Osteoblast (primary cell): ENCODE results near the gene C18orf63. TPM values are rescaled to one million over a fixed set of nuclear protein-coding genes. Genes with fewer than 3 reads are reported as not detected.

Experiments
- DNase-seq: peaks from one replicate; pipeline ENCODE4 v3.0.0; 2011; ENCODE audit warnings: low spot score, mixed read lengths; ENCODE audit not compliant: insufficient read length; ENCODE audit errors: missing footprints
- H2AFZ ChIP-seq: 2 replicates; pipeline ENCODE4 v1.6.0; 2011; ENCODE audit warnings: mild to moderate bottlenecking, low read length
- H3K27ac ChIP-seq: 2 replicates; pipeline ENCODE4 v1.5.1; 2011; ENCODE audit warnings: mild to moderate bottlenecking, low read depth, low read length, moderate library complexity
- H3K27me3 ChIP-seq: 2 replicates; pipeline ENCODE4 v1.6.0; 2012; ENCODE audit warnings: mild to moderate bottlenecking, control low read depth, inconsistent platforms, low read length, moderate library complexity; ENCODE audit not compliant: insufficient read depth
- H3K36me3 ChIP-seq: 2 replicates; pipeline ENCODE4 v1.5.1; 2011; ENCODE audit warnings: mild to moderate bottlenecking, low read length, control low read depth, moderate library complexity; ENCODE audit not compliant: insufficient read depth
- H3K4me1 ChIP-seq: 2 replicates; pipeline ENCODE4 v1.5.1; 2011; ENCODE audit warnings: mild to moderate bottlenecking, low read length, control low read depth, moderate library complexity; ENCODE audit not compliant: insufficient read depth
- H3K4me2 ChIP-seq: 2 replicates; pipeline ENCODE4 v1.6.0; 2011; ENCODE audit warnings: mild to moderate bottlenecking, low read length; ENCODE audit not compliant: insufficient read depth
- H3K4me3 ChIP-seq: fragments of 200-600 bp; sonication (generic); 3 replicates; pipeline ENCODE4 v1.5.1; 2012; ENCODE audit warnings: mild to moderate bottlenecking, low read length, inconsistent platforms; ENCODE audit not compliant: insufficient read depth
- H3K79me2 ChIP-seq: 2 replicates; pipeline ENCODE4 v1.6.0; 2012; ENCODE audit warnings: mild to moderate bottlenecking, low read length, control low read depth, inconsistent platforms; ENCODE audit not compliant: insufficient read depth
- H3K9me3 ChIP-seq: 2 replicates; pipeline ENCODE4 v1.5.1; 2011; ENCODE audit warnings: low read depth, low read length, control low read depth
- H4K20me1 ChIP-seq: 2 replicates; pipeline ENCODE4 v1.6.0; 2012; ENCODE audit warnings: mild to moderate bottlenecking, low read length, control low read depth; ENCODE audit not compliant: insufficient read depth
- CTCF ChIP-seq: IDR thresholded peaks from 2 replicates; pipeline ENCODE4 v1.5.1; 2011; ENCODE audit warnings: mild to moderate bottlenecking, low read depth, low read length, moderate library complexity; ENCODE audit errors: extremely low read depth
- total RNA-seq: library from RNA; depleted of rRNA; stranded (reverse); fragments of >200 nt; gene quantifications from 2 replicates; pipeline ENCODE4 v1.2.3, GENCODE V29; 2012

C18orf63 gene
- total RNA-seq, 1 donor = not detected

GRCh38 chr18:74310411-74310810 is 5.2 kb upstream of the C18orf63 start:
- Histone ChIP-seq H2AFZ (no peak overlapping the region), H3K79me2 (no peaks in the 10 kb centered on the region), H3K4me2 (peak overlapping the region; percentile 31), H3K27me3 (peaks cover 8% of the 10 kb centered on the region), H3K36me3 (no peaks in the 10 kb centered on the region), H3K4me1 (no peaks in the 10 kb centered on the region), H3K9me3 (no peaks in the 10 kb centered on the region), H4K20me1 (no peaks in the 10 kb centered on the region), H3K4me3 (no peak overlapping the region), H3K27ac (no peak overlapping the region)
- no peak for DNase-seq
- peak; percentile 59 for TF ChIP-seq CTCF

- no peaks in the 10 kb centered on the region for H3K4me1 ChIP-seq
- H3K9me3 ChIP-seq = no peaks in the 10 kb centered on the region
- no peaks in the 10 kb centered on the region for H4K20me1 ChIP-seq
- H3K4me3 ChIP-seq = no peak overlapping the region
- no peaks in the 10 kb centered on the region for H3K36me3 ChIP-seq
- no peak overlapping the region for H2AFZ ChIP-seq
- TF ChIP-seq CTCF = no peak
- peaks cover 8% of the 10 kb centered on the region for H3K27me3 ChIP-seq
- H3K79me2 ChIP-seq = no peaks in the 10 kb centered on the region
- H3K27ac ChIP-seq = no peak overlapping the region
- H3K4me2 ChIP-seq = no peak overlapping the region
- no peak for DNase-seq
These were observed 4.6 kb upstream of the C18orf63 start for GRCh38 chr18:74311000-74311399.

- no peak for DNase-seq
- no peaks in the 10 kb centered on the region for H4K20me1 ChIP-seq
- no peak overlapping the region for H3K4me2 ChIP-seq
- H3K27me3 ChIP-seq = no peaks in the 10 kb centered on the region
- H3K9me3 ChIP-seq = no peaks in the 10 kb centered on the region
- no peak overlapping the region for H2AFZ ChIP-seq
- H3K36me3 ChIP-seq = no peaks in the 10 kb centered on the region
- no peak overlapping the region for H3K27ac ChIP-seq
- TF ChIP-seq CTCF = no peak
- H3K4me3 ChIP-seq = no peak overlapping the region
- peaks cover 8% of the 10 kb centered on the region for H3K4me1 ChIP-seq
- no peaks in the 10 kb centered on the region for H3K79me2 ChIP-seq
These were observed 728 bp upstream of the C18orf63 start for GRCh38 chr18:74314759-74315463.

GRCh38 chr18:74316257-74317170 is 875 bp downstream of the C18orf63 start:
- no peak overlapping the region for H3K27ac ChIP-seq
- DNase-seq = peak; percentile 91
- no peaks in the 10 kb centered on the region for H3K36me3 ChIP-seq
- H3K4me2 ChIP-seq = peak overlapping the region; percentile 16
- no peak overlapping the region for H2AFZ ChIP-seq
- H3K4me1 ChIP-seq = peaks cover 8% of the 10 kb centered on the region
- no peaks in the 10 kb centered on the region for H4K20me1 ChIP-seq
- no peak overlapping the region for H3K4me3 ChIP-seq
- H3K27me3 ChIP-seq = peaks cover 3% of the 10 kb centered on the region
- H3K9me3 ChIP-seq = no peaks in the 10 kb centered on the region
- no peaks in the 10 kb centered on the region for H3K79me2 ChIP-seq
- TF ChIP-seq CTCF = no peak
